Activated naive CD4-positive, alpha-beta T cell treated with anti-CD3 and anti-CD28 coated beads, Interleukin-2, amount 50 U/mL, for 72 hours (primary cell): ENCODE data around the gene PROSER2. TPM values are rescaled to one million over a fixed set of nuclear protein-coding genes. Genes with fewer than 3 reads are reported as not detected.

Source experiments
- ATAC-seq, 2 donors: fragments of 150-1000 bp; cut with Tn5 transposase; 2 replicates each; pipeline ENCODE4 v1.10.0; 2021; ENCODE audit warnings: mild to moderate bottlenecking in 2 of 2, moderate library complexity in 2 of 2
- DNase-seq, 2 donors: peaks; one replicate each; pipeline ENCODE4 v3.0.0; 2021 to 2022; ENCODE audit warnings: low spot score in 2 of 2
- H3K27ac Mint-ChIP-seq, 2 donors: one replicate each; pipeline ENCODE4 v1.8.0; 2022; ENCODE audit warnings: mild to moderate bottlenecking in 2 of 2, mixed read lengths in 2 of 2
- H3K36me3 Mint-ChIP-seq, 2 donors: one replicate each; pipeline ENCODE4 v1.8.0; 2022; ENCODE audit warnings: mixed read lengths in 2 of 2
- H3K9me3 Mint-ChIP-seq, 2 donors: one replicate each; pipeline ENCODE4 v1.8.0; 2022; ENCODE audit warnings: mixed read lengths in 2 of 2
- total RNA-seq, 2 donors: library from RNA; stranded (reverse); gene quantifications; one replicate each; pipeline ENCODE4 v1.2.3, GENCODE V29; 2022

Gene PROSER2
- total RNA-seq, 2 donors from 2014 or later = 0.55 to 1.2 TPM

GRCh38 chr10:11797847-11798633 lies 25.1 kb upstream of the PROSER2 start:
- peaks cover 0 to 4% of the 10 kb centered on the region in 2 donors for H3K9me3 Mint-ChIP-seq
- ATAC-seq = no peak

GRCh38 chr10:11798845-11799735 lies 24.1 kb upstream of the PROSER2 start:
- Mint-ChIP-seq H3K36me3 (no peaks in the 10 kb centered on the region), H3K27ac (no peak overlapping the region)

More at GRCh38 chr10:11797847-11798633, 25.1 kb upstream of the PROSER2 start:
- DNase-seq = no peak
- Mint-ChIP-seq H3K27ac (no peak overlapping the region), H3K36me3 (no peaks in the 10 kb centered on the region)

GRCh38 chr10:11799736-11800080 lies 23.4 kb upstream of the PROSER2 start:
- H3K9me3 Mint-ChIP-seq = peaks cover 0 to 4% of the 10 kb centered on the region in 2 donors
- DNase-seq (no peak), ATAC-seq (no peak)
- no peaks in the 10 kb centered on the region for H3K36me3 Mint-ChIP-seq
- no peak overlapping the region for H3K27ac Mint-ChIP-seq

More at GRCh38 chr10:11798845-11799735, 24.1 kb upstream of the PROSER2 start:
- DNase-seq (no peak), ATAC-seq (no peak)
- H3K9me3 Mint-ChIP-seq = peaks cover 0 to 4% of the 10 kb centered on the region in 2 donors

- no peak overlapping the region for H3K27ac Mint-ChIP-seq
- DNase-seq = no peak
- no peaks in the 10 kb centered on the region for H3K9me3 Mint-ChIP-seq
- ATAC-seq = no peak
- H3K36me3 Mint-ChIP-seq = no peaks in the 10 kb centered on the region
Observed at GRCh38 chr10:11804336-11804735, 18.8 kb upstream of the PROSER2 start.

- Mint-ChIP-seq H3K36me3 (no peaks in the 10 kb centered on the region), H3K27ac (no peak overlapping the region)
Observed at GRCh38 chr10:11805792-11806191, 17.4 kb upstream of the PROSER2 start.

GRCh38 chr10:11806706-11807105 lies 16.4 kb upstream of the PROSER2 start:
- Mint-ChIP-seq H3K36me3 (no peaks in the 10 kb centered on the region), H3K27ac (no peak overlapping the region), H3K9me3 (no peaks in the 10 kb centered on the region)
- DNase-seq = no peak
- ATAC-seq = no peak

More at GRCh38 chr10:11805792-11806191, 17.4 kb upstream of the PROSER2 start:
- H3K9me3 Mint-ChIP-seq = no peaks in the 10 kb centered on the region
- DNase-seq (no peak), ATAC-seq (no peak)

GRCh38 chr10:11808808-11809207 lies 14.3 kb upstream of the PROSER2 start:
- Mint-ChIP-seq H3K27ac (no peak overlapping the region), H3K36me3 (no peaks in the 10 kb centered on the region), H3K9me3 (no peaks in the 10 kb centered on the region)
- ATAC-seq = no peak
- DNase-seq = no peak

- H3K36me3 Mint-ChIP-seq = no peaks in the 10 kb centered on the region
- DNase-seq (no peak), ATAC-seq (no peak)
- H3K27ac Mint-ChIP-seq = no peak overlapping the region
- H3K9me3 Mint-ChIP-seq = no peaks in the 10 kb centered on the region
Observed at GRCh38 chr10:11810313-11810766, 12.8 kb upstream of the PROSER2 start.

GRCh38 chr10:11810973-11811372 lies 12.2 kb upstream of the PROSER2 start:
- Mint-ChIP-seq H3K9me3 (no peaks in the 10 kb centered on the region), H3K27ac (no peak overlapping the region), H3K36me3 (no peaks in the 10 kb centered on the region)
- DNase-seq (no peak), ATAC-seq (no peak)

- Mint-ChIP-seq H3K27ac (no peak overlapping the region), H3K9me3 (no peaks in the 10 kb centered on the region), H3K36me3 (no peaks in the 10 kb centered on the region)
- ATAC-seq (no peak), DNase-seq (no peak)
Observed at GRCh38 chr10:11813177-11813576, 10.0 kb upstream of the PROSER2 start.

- no peak for ATAC-seq
- Mint-ChIP-seq H3K27ac (no peak overlapping the region), H3K9me3 (no peaks in the 10 kb centered on the region), H3K36me3 (no peaks in the 10 kb centered on the region)
- DNase-seq = no peak
Observed at GRCh38 chr10:11813855-11814567, 9.1 kb upstream of the PROSER2 start.

- no peak for ATAC-seq
- Mint-ChIP-seq H3K36me3 (no peaks in the 10 kb centered on the region), H3K27ac (no peak overlapping the region), H3K9me3 (no peaks in the 10 kb centered on the region)
- DNase-seq = peak in 1 of 2 donors; percentile 1
Observed at GRCh38 chr10:11819027-11819426, 4.1 kb upstream of the PROSER2 start.

GRCh38 chr10:11822026-11822756 lies 965 bp upstream of the PROSER2 start:
- DNase-seq = no peak
- no peaks in the 10 kb centered on the region for H3K36me3 Mint-ChIP-seq

GRCh38 chr10:11822809-11823121 lies 391 bp upstream of the PROSER2 start:
- no peak for DNase-seq
- no peak for ATAC-seq
- Mint-ChIP-seq H3K36me3 (no peaks in the 10 kb centered on the region), H3K27ac (no peak overlapping the region), H3K9me3 (no peaks in the 10 kb centered on the region)

More at GRCh38 chr10:11822026-11822756, 965 bp upstream of the PROSER2 start:
- no peak overlapping the region for H3K27ac Mint-ChIP-seq
- no peak for ATAC-seq
- H3K9me3 Mint-ChIP-seq = no peaks in the 10 kb centered on the region

GRCh38 chr10:11823989-11824346 lies 812 bp downstream of the PROSER2 start:
- ATAC-seq (no peak), DNase-seq (no peak)
- Mint-ChIP-seq H3K9me3 (no peaks in the 10 kb centered on the region), H3K36me3 (no peaks in the 10 kb centered on the region), H3K27ac (no peak overlapping the region)

- DNase-seq (no peak), ATAC-seq (no peak)
- Mint-ChIP-seq H3K36me3 (no peaks in the 10 kb centered on the region), H3K9me3 (no peaks in the 10 kb centered on the region), H3K27ac (no peak overlapping the region)
Observed at GRCh38 chr10:11824376-11824775, 1.2 kb downstream of the PROSER2 start.
